K562 (cell line): ENCODE results near the gene RBSN.

Source experiments
- NR2F6 ChIP-seq: fragments of 450-650 bp; formaldehyde crosslinking; IDR thresholded peaks from 2 replicates; pipeline ENCODE4 v1.4.0; 2020; ENCODE audit warnings: mild to moderate bottlenecking
- RAD21 ChIP-seq, 2 experiments: fragments of 250-450 bp in 1 of 2; fragments of 450-650 bp in 1 of 2; sonication (Bioruptor Pico) in 1 of 2; formaldehyde crosslinking in 1 of 2; IDR thresholded peaks in 1 of 2; conservative IDR thresholded peaks in 1 of 2; 2 replicates each; pipeline versions ENCODE4 v1.4.0 to v1.8.0; 2020 to 2022; ENCODE audit warnings: mild to moderate bottlenecking in 2 of 2, moderate library complexity in 1 of 2
- SP1 ChIP-seq: sonication (generic); formaldehyde crosslinking; IDR thresholded peaks from 2 replicates; pipeline ENCODE4 v1.8.1; 2022; ENCODE audit warnings: mild to moderate bottlenecking, missing genetic modification reagents
- TF ChIP-seq, protein P1 (sequence below), 2 experiments: fragments of 450-650 bp in 1 of 2; sonication (generic) in 1 of 2; formaldehyde crosslinking in 1 of 2; IDR thresholded peaks; 2 replicates each; pipeline versions ENCODE4 v1.7.1 to v1.9.0; 2016 to 2022; ENCODE audit warnings: inconsistent platforms in 1 of 2, mild to moderate bottlenecking in 1 of 2, missing genetic modification reagents in 1 of 2
- TF ChIP-seq, protein P2 (sequence below): sonication (generic); formaldehyde crosslinking; IDR thresholded peaks from 2 replicates; pipeline ENCODE4 v1.5.0; 2020; ENCODE audit warnings: missing genetic modification reagents
- TF ChIP-seq, protein P3 (sequence below), 2 experiments: fragments of 450-650 bp; formaldehyde crosslinking in 1 of 2; IDR thresholded peaks; 2 replicates each; pipeline versions ENCODE4 v1.4.0 to v1.6.1; 2014 to 2020; ENCODE audit warnings: mild to moderate bottlenecking in 2 of 2, borderline replicate concordance in 1 of 2, low read depth in 1 of 2
- TF ChIP-seq, protein P4 (sequence below), 3 experiments: IDR thresholded peaks in 2 of 3; conservative IDR thresholded peaks in 1 of 3; 2 replicates each; pipeline ENCODE4 v1.5.1; 2011 to 2012; ENCODE audit warnings: low read length in 3 of 3, mild to moderate bottlenecking in 3 of 3, control low read depth in 2 of 3, improper control_type of control experiment in 1 of 3, inconsistent platforms in 1 of 3, low read depth in 1 of 3, mixed read lengths in 1 of 3, moderate library complexity in 1 of 3; ENCODE audit not compliant: insufficient read depth in 2 of 3

DNA sequence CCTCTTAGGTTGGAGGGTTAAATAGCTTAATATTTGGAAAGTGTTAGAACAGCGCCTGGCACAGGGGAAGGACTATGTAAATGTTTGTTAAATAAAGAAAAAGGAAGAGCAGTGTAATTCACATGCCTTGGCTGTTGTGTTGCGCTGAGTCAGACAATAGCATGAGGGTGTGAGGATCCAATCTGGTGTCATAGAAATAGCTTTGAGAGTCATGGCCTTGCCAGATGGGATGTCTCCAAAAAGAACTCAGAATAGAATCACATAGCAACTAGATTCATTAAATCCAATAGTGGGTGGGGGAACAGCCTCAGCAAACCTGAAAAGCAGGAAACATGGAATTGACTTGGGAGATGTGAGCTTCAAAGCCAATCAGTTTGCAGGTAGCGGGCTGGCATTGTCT, 3.9 kb upstream of the RBSN start:
- TF ChIP-seq RAD21 (CRISPR knock-in tag; conservative IDR thresholded peaks at IDR 0.05 in 1 of 2, IDR thresholded peaks at IDR 0.05 in 1 of 2) (no peak), SP1 (no peak), NR2F6 (no peak)
- TF ChIP-seq, protein P1, sequence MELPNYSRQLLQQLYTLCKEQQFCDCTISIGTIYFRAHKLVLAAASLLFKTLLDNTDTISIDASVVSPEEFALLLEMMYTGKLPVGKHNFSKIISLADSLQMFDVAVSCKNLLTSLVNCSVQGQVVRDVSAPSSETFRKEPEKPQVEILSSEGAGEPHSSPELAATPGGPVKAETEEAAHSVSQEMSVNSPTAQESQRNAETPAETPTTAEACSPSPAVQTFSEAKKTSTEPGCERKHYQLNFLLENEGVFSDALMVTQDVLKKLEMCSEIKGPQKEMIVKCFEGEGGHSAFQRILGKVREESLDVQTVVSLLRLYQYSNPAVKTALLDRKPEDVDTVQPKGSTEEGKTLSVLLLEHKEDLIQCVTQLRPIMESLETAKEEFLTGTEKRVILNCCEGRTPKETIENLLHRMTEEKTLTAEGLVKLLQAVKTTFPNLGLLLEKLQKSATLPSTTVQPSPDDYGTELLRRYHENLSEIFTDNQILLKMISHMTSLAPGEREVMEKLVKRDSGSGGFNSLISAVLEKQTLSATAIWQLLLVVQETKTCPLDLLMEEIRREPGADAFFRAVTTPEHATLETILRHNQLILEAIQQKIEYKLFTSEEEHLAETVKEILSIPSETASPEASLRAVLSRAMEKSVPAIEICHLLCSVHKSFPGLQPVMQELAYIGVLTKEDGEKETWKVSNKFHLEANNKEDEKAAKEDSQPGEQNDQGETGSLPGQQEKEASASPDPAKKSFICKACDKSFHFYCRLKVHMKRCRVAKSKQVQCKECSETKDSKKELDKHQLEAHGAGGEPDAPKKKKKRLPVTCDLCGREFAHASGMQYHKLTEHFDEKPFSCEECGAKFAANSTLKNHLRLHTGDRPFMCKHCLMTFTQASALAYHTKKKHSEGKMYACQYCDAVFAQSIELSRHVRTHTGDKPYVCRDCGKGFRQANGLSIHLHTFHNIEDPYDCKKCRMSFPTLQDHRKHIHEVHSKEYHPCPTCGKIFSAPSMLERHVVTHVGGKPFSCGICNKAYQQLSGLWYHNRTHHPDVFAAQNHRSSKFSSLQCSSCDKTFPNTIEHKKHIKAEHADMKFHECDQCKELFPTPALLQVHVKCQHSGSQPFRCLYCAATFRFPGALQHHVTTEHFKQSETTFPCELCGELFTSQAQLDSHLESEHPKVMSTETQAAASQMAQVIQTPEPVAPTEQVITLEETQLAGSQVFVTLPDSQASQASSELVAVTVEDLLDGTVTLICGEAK (IDR thresholded peaks at IDR 0.05): no peak
- TF ChIP-seq, protein P1 (CRISPR knock-in tag; IDR thresholded peaks at IDR 0.05): no peak
- TF ChIP-seq, protein P2, sequence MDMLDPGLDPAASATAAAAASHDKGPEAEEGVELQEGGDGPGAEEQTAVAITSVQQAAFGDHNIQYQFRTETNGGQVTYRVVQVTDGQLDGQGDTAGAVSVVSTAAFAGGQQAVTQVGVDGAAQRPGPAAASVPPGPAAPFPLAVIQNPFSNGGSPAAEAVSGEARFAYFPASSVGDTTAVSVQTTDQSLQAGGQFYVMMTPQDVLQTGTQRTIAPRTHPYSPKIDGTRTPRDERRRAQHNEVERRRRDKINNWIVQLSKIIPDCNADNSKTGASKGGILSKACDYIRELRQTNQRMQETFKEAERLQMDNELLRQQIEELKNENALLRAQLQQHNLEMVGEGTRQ (CRISPR knock-in tag): no peak
- TF ChIP-seq, protein P3, sequence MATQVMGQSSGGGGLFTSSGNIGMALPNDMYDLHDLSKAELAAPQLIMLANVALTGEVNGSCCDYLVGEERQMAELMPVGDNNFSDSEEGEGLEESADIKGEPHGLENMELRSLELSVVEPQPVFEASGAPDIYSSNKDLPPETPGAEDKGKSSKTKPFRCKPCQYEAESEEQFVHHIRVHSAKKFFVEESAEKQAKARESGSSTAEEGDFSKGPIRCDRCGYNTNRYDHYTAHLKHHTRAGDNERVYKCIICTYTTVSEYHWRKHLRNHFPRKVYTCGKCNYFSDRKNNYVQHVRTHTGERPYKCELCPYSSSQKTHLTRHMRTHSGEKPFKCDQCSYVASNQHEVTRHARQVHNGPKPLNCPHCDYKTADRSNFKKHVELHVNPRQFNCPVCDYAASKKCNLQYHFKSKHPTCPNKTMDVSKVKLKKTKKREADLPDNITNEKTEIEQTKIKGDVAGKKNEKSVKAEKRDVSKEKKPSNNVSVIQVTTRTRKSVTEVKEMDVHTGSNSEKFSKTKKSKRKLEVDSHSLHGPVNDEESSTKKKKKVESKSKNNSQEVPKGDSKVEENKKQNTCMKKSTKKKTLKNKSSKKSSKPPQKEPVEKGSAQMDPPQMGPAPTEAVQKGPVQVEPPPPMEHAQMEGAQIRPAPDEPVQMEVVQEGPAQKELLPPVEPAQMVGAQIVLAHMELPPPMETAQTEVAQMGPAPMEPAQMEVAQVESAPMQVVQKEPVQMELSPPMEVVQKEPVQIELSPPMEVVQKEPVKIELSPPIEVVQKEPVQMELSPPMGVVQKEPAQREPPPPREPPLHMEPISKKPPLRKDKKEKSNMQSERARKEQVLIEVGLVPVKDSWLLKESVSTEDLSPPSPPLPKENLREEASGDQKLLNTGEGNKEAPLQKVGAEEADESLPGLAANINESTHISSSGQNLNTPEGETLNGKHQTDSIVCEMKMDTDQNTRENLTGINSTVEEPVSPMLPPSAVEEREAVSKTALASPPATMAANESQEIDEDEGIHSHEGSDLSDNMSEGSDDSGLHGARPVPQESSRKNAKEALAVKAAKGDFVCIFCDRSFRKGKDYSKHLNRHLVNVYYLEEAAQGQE (IDR thresholded peaks at IDR 0.05; ENCODE audit: borderline replicate concordance): no peak
- TF ChIP-seq, protein P3 (CRISPR knock-in tag; IDR thresholded peaks at IDR 0.05; ENCODE audit: low read depth): no peak
- TF ChIP-seq, protein P4, sequence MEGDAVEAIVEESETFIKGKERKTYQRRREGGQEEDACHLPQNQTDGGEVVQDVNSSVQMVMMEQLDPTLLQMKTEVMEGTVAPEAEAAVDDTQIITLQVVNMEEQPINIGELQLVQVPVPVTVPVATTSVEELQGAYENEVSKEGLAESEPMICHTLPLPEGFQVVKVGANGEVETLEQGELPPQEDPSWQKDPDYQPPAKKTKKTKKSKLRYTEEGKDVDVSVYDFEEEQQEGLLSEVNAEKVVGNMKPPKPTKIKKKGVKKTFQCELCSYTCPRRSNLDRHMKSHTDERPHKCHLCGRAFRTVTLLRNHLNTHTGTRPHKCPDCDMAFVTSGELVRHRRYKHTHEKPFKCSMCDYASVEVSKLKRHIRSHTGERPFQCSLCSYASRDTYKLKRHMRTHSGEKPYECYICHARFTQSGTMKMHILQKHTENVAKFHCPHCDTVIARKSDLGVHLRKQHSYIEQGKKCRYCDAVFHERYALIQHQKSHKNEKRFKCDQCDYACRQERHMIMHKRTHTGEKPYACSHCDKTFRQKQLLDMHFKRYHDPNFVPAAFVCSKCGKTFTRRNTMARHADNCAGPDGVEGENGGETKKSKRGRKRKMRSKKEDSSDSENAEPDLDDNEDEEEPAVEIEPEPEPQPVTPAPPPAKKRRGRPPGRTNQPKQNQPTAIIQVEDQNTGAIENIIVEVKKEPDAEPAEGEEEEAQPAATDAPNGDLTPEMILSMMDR (IDR thresholded peaks at IDR 0.05 in 2 of 3, conservative IDR thresholded peaks at IDR 0.05 in 1 of 3; ENCODE audit: insufficient read depth in 2 of 3, low read depth in 1 of 3, low read length in 3 of 3): no peak
